GM21526 (cell line): ENCODE data around the gene KRTAP4-2.
"Not testable (repeated sequence)": the region's sequence is repeated elsewhere in the genome, so short reads cannot be mapped to it uniquely, and the experiment has no call there.

ENCODE experiments used
- ATAC-seq: cut with Tn5 transposase; IDR thresholded peaks from one replicate; pipeline ENCODE4 v1.9.1; 2021; ENCODE audit warnings: moderate library complexity; ENCODE audit not compliant: unreplicated experiment, low FRiP score

The KRTAP4-2 gene

GRCh38 chr17:41177727-41178271, at the start of gene KRTAP4-2:
Gene KRTAP4-2 (minus strand): TSS chr17:41178221. CDS start chr17:41178164, 57 bp downstream.
- ATAC-seq = no peak

GRCh38 chr17:41226598-41227095, 48.6 kb upstream of the KRTAP4-2 start, which contains the start of gene KRTAP9-2:
Gene KRTAP9-2 (plus strand): TSS chr17:41226648. CDS start chr17:41226655, 7 bp downstream.
- ATAC-seq = not testable (repeated sequence)

GRCh38 chr17:41226051-41226450, 48.0 kb upstream of the KRTAP4-2 start:
- no peak for ATAC-seq

GRCh38 chr17:41223821-41224220, 45.8 kb upstream of the KRTAP4-2 start:
- ATAC-seq = no peak

- ATAC-seq = no peak
Observed at GRCh38 chr17:41215681-41216080, 37.7 kb upstream of the KRTAP4-2 start.

GRCh38 chr17:41212524-41213169, 34.6 kb upstream of the KRTAP4-2 start:
- ATAC-seq = no peak

- ATAC-seq = no peak
Observed at GRCh38 chr17:41211845-41212466, 33.9 kb upstream of the KRTAP4-2 start.

GRCh38 chr17:41199421-41200078, 21.5 kb upstream of the KRTAP4-2 start:
- ATAC-seq = no peak

GRCh38 chr17:41196068-41196467, 18.0 kb upstream of the KRTAP4-2 start:
- ATAC-seq = no peak

GRCh38 chr17:41190328-41190727, 12.3 kb upstream of the KRTAP4-2 start:
- ATAC-seq = no peak

GRCh38 chr17:41189837-41190318, 11.9 kb upstream of the KRTAP4-2 start, which contains the start of gene KRTAP9-1:
Gene KRTAP9-1 (plus strand): TSS chr17:41189887. CDS start chr17:41189887, 0 bp downstream.
- ATAC-seq = not testable (repeated sequence)

- no peak for ATAC-seq
Observed at GRCh38 chr17:41186872-41187271, 8.9 kb upstream of the KRTAP4-2 start.

GRCh38 chr17:41185001-41185400, 7.0 kb upstream of the KRTAP4-2 start:
- ATAC-seq = no peak

GRCh38 chr17:41184480-41184961, 6.5 kb upstream of the KRTAP4-2 start, which contains the start of gene KRTAP4-1:
Gene KRTAP4-1 (minus strand): TSS chr17:41184911. CDS start chr17:41184854, 57 bp downstream.
- ATAC-seq = no peak

- ATAC-seq = no peak
Observed at GRCh38 chr17:41178843-41179616, 1.0 kb upstream of the KRTAP4-2 start.

- no peak for ATAC-seq
Observed at GRCh38 chr17:41178341-41178740, 320 bp upstream of the KRTAP4-2 start.

GRCh38 chr17:41176744-41177387, 1.2 kb downstream of the KRTAP4-2 start:
- ATAC-seq = no peak

GRCh38 chr17:41171886-41172285, 6.1 kb downstream of the KRTAP4-2 start:
- no peak for ATAC-seq

GRCh38 chr17:41168121-41168520, 9.9 kb downstream of the KRTAP4-2 start, which contains the start of gene KRTAP4-3:
Gene KRTAP4-3 (minus strand): TSS chr17:41168221. CDS start chr17:41168172, 49 bp downstream.
- ATAC-seq = no peak
